Islet of Langerhans (tissue), 1 donor: Measurements from ENCODE around the gene GABARAP.

Experiments used
- FAIRE-seq: peaks from one replicate; lab custom pipeline; 2011; peaks lifted over from hg19 to GRCh38; lab: Jason Lieb, UNC

Gene GABARAP

GRCh38 chr17:7221278-7222092, 20.8 kb downstream of the GABARAP start:
- FAIRE-seq = no peak

- FAIRE-seq = no peak
Observed at GRCh38 chr17:7220593-7221277, 21.5 kb downstream of the GABARAP start.

- no peak for FAIRE-seq
Observed at GRCh38 chr17:7219812-7220592, 22.2 kb downstream of the GABARAP start, which contains the start of the genes ACADVL and DLG4. ACADVL (plus strand) TSS chr17:7219938; CDS start chr17:7219985, 47 bp downstream. DLG4 (minus strand) TSS chr17:7219836.

GRCh38 chr17:7219229-7219811, 22.9 kb downstream of the GABARAP start:
- no peak for FAIRE-seq

GRCh38 chr17:7218758-7219157, 23.5 kb downstream of the GABARAP start:
- FAIRE-seq = no peak

- no peak for FAIRE-seq
Observed at GRCh38 chr17:7218166-7218565, 24.1 kb downstream of the GABARAP start.

- no peak for FAIRE-seq
Observed at GRCh38 chr17:7217113-7217987, 24.9 kb downstream of the GABARAP start.

GRCh38 chr17:7216242-7217112, 25.8 kb downstream of the GABARAP start:
- FAIRE-seq = no peak

- no peak for FAIRE-seq
Observed at GRCh38 chr17:7215652-7216180, 26.5 kb downstream of the GABARAP start.

- FAIRE-seq = peak; percentile 64
Observed at GRCh38 chr17:7215136-7215638, 27.1 kb downstream of the GABARAP start.

- FAIRE-seq = no peak
Observed at GRCh38 chr17:7214300-7215135, 27.7 kb downstream of the GABARAP start.

- peak; percentile 45 for FAIRE-seq
Observed at GRCh38 chr17:7213895-7214299, 28.4 kb downstream of the GABARAP start.

- no peak for FAIRE-seq
Observed at GRCh38 chr17:7211491-7212273, 30.6 kb downstream of the GABARAP start.

- no peak for FAIRE-seq
Observed at GRCh38 chr17:7208754-7209460, 33.3 kb downstream of the GABARAP start.

- FAIRE-seq = no peak
Observed at GRCh38 chr17:7208027-7208571, 34.1 kb downstream of the GABARAP start.

- FAIRE-seq = no peak
Observed at GRCh38 chr17:7207120-7208001, 34.9 kb downstream of the GABARAP start.
